ENCODE data around the gene GAS5.
"Not testable (repeated sequence)": the region's sequence is repeated elsewhere in the genome, so short reads cannot be mapped to it uniquely, and the experiment has no call there.

GAS5 gene

GRCh38 chr1:173886746-173887611 is 19.2 kb upstream of the GAS5 start:
- DNase-seq (ENCODE audit: low spot score in 2 of 2) (no peak), ATAC-seq (ENCODE audit: low read depth) (no peak)
- Mint-ChIP-seq H3K4me1 (peaks cover 7% of the 10 kb centered on the region), H3K27ac (no peak overlapping the region), H3K27me3 (no peaks in the 10 kb centered on the region), H3K9me3 (no peaks in the 10 kb centered on the region), H3K36me3 (peaks cover 30% of the 10 kb centered on the region), H3K4me3 (no peak overlapping the region)

GRCh38 chr1:173884701-173885100 is 16.9 kb upstream of the GAS5 start:
- H3K36me3 Mint-ChIP-seq, result peaks cover 26% of the 10 kb centered on the region
- no peak overlapping the region for H3K4me3 Mint-ChIP-seq
- no peak for ATAC-seq (ENCODE audit: low read depth)
- H3K9me3 Mint-ChIP-seq, result no peaks in the 10 kb centered on the region
- H3K27me3 Mint-ChIP-seq, result no peaks in the 10 kb centered on the region
- DNase-seq (ENCODE audit: low spot score in 2 of 2), result no peak
- H3K27ac Mint-ChIP-seq, result no peak overlapping the region
- H3K4me1 Mint-ChIP-seq, result peaks cover 4% of the 10 kb centered on the region

- not testable (repeated sequence) for ATAC-seq (ENCODE audit: low read depth)
These were observed 13.3 kb upstream of the GAS5 start for GRCh38 chr1:173881117-173881516.

GRCh38 chr1:173878251-173878650 is 10.5 kb upstream of the GAS5 start:
- Mint-ChIP-seq H3K4me3 (no peak overlapping the region), H3K27me3 (no peaks in the 10 kb centered on the region), H3K9me3 (no peaks in the 10 kb centered on the region), H3K36me3 (peaks cover 30% of the 10 kb centered on the region), H3K4me1 (peaks cover 4% of the 10 kb centered on the region), H3K27ac (peak overlapping the region; percentile 63)
- DNase-seq (ENCODE audit: low spot score in 2 of 2), result no peak
- no peak for ATAC-seq (ENCODE audit: low read depth)

More at GRCh38 chr1:173881117-173881516, 13.3 kb upstream of the GAS5 start:
- not testable (repeated sequence) for H3K4me3 Mint-ChIP-seq; H3K9me3 Mint-ChIP-seq; H3K4me1 Mint-ChIP-seq; H3K27ac Mint-ChIP-seq; H3K27me3 Mint-ChIP-seq; DNase-seq (ENCODE audit: low spot score in 2 of 2)
- peaks cover 30% of the 10 kb centered on the region for H3K36me3 Mint-ChIP-seq

GRCh38 chr1:173876732-173877131 is 8.9 kb upstream of the GAS5 start:
- Mint-ChIP-seq H3K27ac (no peak overlapping the region), H3K9me3 (no peaks in the 10 kb centered on the region), H3K4me3 (no peak overlapping the region), H3K4me1 (peaks cover 4% of the 10 kb centered on the region), H3K27me3 (no peaks in the 10 kb centered on the region), H3K36me3 (peaks cover 32% of the 10 kb centered on the region)
- DNase-seq (ENCODE audit: low spot score in 2 of 2), result no peak
- no peak for ATAC-seq (ENCODE audit: low read depth)

GRCh38 chr1:173871500-173871899 is 3.7 kb upstream of the GAS5 start:
- H3K27me3 Mint-ChIP-seq, result no peaks in the 10 kb centered on the region
- H3K36me3 Mint-ChIP-seq, result peaks cover 23% of the 10 kb centered on the region
- peaks cover 23% of the 10 kb centered on the region for H3K4me1 Mint-ChIP-seq
- no peak overlapping the region for H3K4me3 Mint-ChIP-seq
- no peak overlapping the region for H3K27ac Mint-ChIP-seq
- H3K9me3 Mint-ChIP-seq, result no peaks in the 10 kb centered on the region
- ATAC-seq (ENCODE audit: low read depth) (no peak), DNase-seq (ENCODE audit: low spot score in 2 of 2) (no peak)

- H3K4me3 Mint-ChIP-seq, result no peak overlapping the region
- no peak for ATAC-seq (ENCODE audit: low read depth)
- H3K27ac Mint-ChIP-seq, result peak overlapping the region; percentile 67
- no peaks in the 10 kb centered on the region for H3K27me3 Mint-ChIP-seq
- H3K36me3 Mint-ChIP-seq, result peaks cover 24% of the 10 kb centered on the region
- H3K4me1 Mint-ChIP-seq, result peaks cover 27% of the 10 kb centered on the region
- H3K9me3 Mint-ChIP-seq, result no peaks in the 10 kb centered on the region
- no peak for DNase-seq (ENCODE audit: low spot score in 2 of 2)
These were observed 3.3 kb upstream of the GAS5 start for GRCh38 chr1:173871091-173871490.

GRCh38 chr1:173870252-173871075 is 2.7 kb upstream of the GAS5 start:
- Mint-ChIP-seq H3K4me1 (peaks cover 33% of the 10 kb centered on the region), H3K36me3 (peaks cover 27% of the 10 kb centered on the region), H3K27ac (peak overlapping the region; percentile 67), H3K27me3 (no peaks in the 10 kb centered on the region), H3K4me3 (no peak overlapping the region), H3K9me3 (no peaks in the 10 kb centered on the region)
- ATAC-seq (ENCODE audit: low read depth), result no peak
- DNase-seq (ENCODE audit: low spot score in 2 of 2), result no peak

GRCh38 chr1:173869021-173869359 is 1.2 kb upstream of the GAS5 start:
- no peaks in the 10 kb centered on the region for H3K9me3 Mint-ChIP-seq
- peak overlapping the region; percentile 92 for H3K27ac Mint-ChIP-seq
- peak overlapping the region; percentile 93 for H3K4me3 Mint-ChIP-seq
- H3K27me3 Mint-ChIP-seq, result no peaks in the 10 kb centered on the region
- H3K4me1 Mint-ChIP-seq, result peaks cover 47% of the 10 kb centered on the region
- H3K36me3 Mint-ChIP-seq, result peaks cover 37% of the 10 kb centered on the region
- no peak for ATAC-seq (ENCODE audit: low read depth)
- no peak for DNase-seq (ENCODE audit: low spot score in 2 of 2)

- Mint-ChIP-seq H3K4me1 (peaks cover 47% of the 10 kb centered on the region), H3K9me3 (no peaks in the 10 kb centered on the region), H3K27me3 (no peaks in the 10 kb centered on the region), H3K27ac (peak within 1 kb of the TSS; percentile 92), H3K4me3 (peak within 1 kb of the TSS; percentile 93), H3K36me3 (peaks cover 41% of the 10 kb centered on the region)
- ATAC-seq (ENCODE audit: low read depth) (peak; percentile 52), DNase-seq (ENCODE audit: low spot score in 2 of 2) (peak; percentile 75)
These were observed 654 bp upstream of the GAS5 start, which contains the start of gene ZBTB37 for GRCh38 chr1:173868266-173869020. ZBTB37 (plus strand) TSS chr1:173868380; CDS start chr1:173870226, 1,846 bp downstream.

GRCh38 chr1:173867141-173867752 is 542 bp downstream of the GAS5 start:
- Mint-ChIP-seq H3K27me3 (no peaks in the 10 kb centered on the region), H3K4me3 (peak overlapping the region; percentile 93), H3K4me1 (peaks cover 48% of the 10 kb centered on the region), H3K9me3 (no peaks in the 10 kb centered on the region), H3K27ac (peak overlapping the region; percentile 92), H3K36me3 (peaks cover 40% of the 10 kb centered on the region)
- ATAC-seq (ENCODE audit: low read depth) (no peak), DNase-seq (ENCODE audit: low spot score in 2 of 2) (no peak)

GRCh38 chr1:173866413-173867115 is 1.2 kb downstream of the GAS5 start:
- H3K36me3 Mint-ChIP-seq, result peaks cover 43% of the 10 kb centered on the region
- DNase-seq (ENCODE audit: low spot score in 2 of 2), result no peak
- H3K27ac Mint-ChIP-seq, result peak overlapping the region; percentile 92
- H3K9me3 Mint-ChIP-seq, result no peaks in the 10 kb centered on the region
- ATAC-seq (ENCODE audit: low read depth), result no peak
- H3K27me3 Mint-ChIP-seq, result no peaks in the 10 kb centered on the region
- peaks cover 47% of the 10 kb centered on the region for H3K4me1 Mint-ChIP-seq
- peak overlapping the region; percentile 93 for H3K4me3 Mint-ChIP-seq

Data from memory B cell (primary cell).